ENCODE results near the gene USP26.
"Not testable (repeated sequence)": the region's sequence is repeated elsewhere in the genome, so short reads cannot be mapped to it uniquely, and the experiment has no call there.

The USP26 gene, protein sequence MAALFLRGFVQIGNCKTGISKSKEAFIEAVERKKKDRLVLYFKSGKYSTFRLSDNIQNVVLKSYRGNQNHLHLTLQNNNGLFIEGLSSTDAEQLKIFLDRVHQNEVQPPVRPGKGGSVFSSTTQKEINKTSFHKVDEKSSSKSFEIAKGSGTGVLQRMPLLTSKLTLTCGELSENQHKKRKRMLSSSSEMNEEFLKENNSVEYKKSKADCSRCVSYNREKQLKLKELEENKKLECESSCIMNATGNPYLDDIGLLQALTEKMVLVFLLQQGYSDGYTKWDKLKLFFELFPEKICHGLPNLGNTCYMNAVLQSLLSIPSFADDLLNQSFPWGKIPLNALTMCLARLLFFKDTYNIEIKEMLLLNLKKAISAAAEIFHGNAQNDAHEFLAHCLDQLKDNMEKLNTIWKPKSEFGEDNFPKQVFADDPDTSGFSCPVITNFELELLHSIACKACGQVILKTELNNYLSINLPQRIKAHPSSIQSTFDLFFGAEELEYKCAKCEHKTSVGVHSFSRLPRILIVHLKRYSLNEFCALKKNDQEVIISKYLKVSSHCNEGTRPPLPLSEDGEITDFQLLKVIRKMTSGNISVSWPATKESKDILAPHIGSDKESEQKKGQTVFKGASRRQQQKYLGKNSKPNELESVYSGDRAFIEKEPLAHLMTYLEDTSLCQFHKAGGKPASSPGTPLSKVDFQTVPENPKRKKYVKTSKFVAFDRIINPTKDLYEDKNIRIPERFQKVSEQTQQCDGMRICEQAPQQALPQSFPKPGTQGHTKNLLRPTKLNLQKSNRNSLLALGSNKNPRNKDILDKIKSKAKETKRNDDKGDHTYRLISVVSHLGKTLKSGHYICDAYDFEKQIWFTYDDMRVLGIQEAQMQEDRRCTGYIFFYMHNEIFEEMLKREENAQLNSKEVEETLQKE

DNA sequence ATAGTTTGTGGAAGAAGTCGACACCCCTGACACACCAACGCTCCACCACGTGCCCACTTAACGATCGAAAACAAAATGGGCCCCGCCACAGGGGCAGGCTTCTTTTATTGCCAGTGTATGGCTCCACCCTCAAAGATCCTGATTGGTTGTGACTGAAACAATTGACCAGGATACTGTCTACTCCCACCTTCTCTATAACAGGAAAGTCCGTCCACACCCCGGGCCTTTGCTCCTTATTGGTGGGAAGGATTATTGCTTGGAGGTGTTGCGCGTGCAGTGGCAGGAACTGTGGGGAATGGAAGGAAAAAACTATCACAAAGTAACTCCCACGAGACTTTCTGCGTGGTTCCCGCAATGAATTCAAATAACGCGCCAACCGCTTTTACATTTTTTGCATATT, at the start of gene USP26:
Gene USP26 (minus strand): TSS at position 79 of the 400 bp plus-strand sequence. CDS start 68,889 bp downstream, outside the sequence.
- no peak for DNase-seq (ENCODE audit: low read depth in 2 of 3, low spot score in 2 of 3)

DNA sequence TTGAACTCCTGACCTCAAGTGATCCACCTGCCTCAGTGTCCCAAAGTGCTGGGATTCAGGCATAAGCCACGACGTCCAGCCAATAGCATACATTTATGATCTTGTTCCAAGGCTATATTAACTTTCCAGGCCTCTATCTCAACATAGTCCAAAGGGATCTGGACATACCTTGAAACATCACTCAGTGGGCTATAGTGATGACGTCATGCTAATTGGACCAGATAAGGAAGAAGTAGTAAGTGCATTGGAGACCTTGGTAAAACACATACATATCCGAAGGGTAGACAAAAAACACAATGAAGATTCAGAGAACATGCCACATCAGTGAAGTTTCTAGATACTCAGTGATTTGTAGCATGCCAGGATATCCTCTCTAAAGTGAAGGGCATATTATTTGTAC, 37.4 kb upstream of the USP26 start:
- no peak for DNase-seq (ENCODE audit: low read depth in 2 of 3, low spot score in 2 of 3)

DNA sequence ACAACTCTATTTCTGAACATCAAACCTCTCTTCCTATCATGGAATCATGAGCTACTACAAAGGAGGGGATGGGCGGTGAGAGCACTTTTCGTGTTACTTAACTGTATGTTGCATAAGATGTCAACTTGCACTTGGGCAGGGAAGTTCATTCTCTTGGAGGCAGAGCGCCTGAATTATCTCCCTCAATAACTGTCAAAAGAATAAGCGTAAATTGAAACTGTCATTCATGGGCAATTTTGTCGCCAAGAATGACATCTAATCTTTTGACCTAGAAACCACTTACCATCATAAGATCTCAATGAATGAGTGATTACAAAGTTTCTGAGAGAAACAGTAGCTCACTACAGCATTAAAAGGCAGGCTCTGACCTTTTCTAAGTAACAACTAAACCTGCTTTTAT, 23.5 kb upstream of the USP26 start:
- DNase-seq (ENCODE audit: low read depth in 2 of 3, low spot score in 2 of 3): no peak

DNA sequence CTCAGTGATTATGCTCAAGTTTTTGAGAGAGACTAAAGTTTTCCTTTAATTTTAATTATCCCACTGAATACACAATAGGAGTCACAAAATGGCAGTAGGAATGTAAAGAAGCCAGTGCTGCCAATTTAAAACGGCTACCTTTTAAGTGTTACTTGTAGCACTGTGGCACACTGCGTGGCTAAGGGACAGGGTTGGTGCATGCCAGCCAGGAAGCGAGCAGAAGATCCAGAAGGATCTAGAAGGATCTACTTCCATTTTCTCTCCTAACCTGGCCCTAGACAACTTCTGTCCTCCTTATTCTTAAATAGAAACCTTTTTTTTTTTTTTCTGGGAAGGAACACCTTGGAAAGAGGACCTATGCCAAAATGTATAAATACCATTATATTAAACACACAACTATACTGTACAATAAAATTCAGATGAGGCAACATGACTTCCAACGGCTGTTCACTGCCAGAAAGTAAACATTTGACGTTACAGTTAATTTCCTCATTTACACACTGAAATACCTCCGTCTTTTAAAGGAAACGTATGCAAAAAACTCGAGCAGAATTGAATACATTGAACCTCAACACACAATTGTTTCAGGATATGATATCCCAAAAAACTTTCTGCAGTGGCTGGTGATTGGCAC, 2.7 kb downstream of the USP26 start:
- no peak for DNase-seq (ENCODE audit: low read depth in 2 of 3, low spot score in 2 of 3)

DNA sequence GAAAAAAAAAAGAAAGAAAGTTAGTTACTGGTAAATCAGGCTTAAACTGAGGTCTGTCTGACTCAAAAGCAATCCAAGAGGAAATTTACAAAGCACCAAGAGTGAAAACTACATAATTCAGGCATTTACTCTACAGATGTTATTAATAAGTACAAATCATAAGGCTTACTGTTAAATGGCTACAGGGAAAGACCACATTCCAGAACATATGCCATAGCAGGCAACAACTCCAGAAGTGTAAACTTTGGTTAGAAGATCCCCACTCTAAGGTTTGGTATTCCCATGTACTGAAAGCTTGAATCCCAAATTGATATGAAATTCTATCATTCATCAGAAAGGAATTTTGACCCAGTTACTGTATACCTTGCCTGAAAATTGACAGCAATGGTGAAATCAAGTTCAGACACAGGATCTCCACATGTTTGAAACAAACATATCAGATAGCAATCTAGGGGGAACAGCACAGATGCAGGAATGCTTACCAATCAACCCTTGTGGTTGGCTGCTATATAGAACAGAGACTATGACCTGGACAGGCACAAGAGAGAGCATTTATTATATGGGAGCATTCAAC, 6.6 kb downstream of the USP26 start:
- DNase-seq (ENCODE audit: low read depth in 2 of 3, low spot score in 2 of 3): no peak

DNA sequence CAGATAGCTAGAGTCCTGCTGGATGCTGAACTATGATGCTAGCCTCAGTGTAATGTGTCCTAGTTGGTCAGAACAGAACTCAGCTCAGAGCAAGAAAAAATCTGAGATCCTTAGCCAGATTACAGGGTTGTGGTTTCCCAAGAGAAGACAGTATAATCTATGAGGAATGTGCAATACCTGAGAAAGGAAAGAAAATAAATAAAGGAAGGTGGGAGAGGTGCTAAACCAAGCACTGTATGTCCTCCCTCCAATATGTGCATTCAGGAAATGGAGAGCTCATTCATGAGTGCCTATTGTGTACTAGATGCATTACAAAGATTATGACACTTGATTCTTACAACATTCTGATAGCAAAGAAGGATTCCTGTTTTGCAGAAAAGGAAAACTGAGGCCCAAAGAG, 7.5 kb downstream of the USP26 start:
- no peak for DNase-seq (ENCODE audit: low read depth in 2 of 3, low spot score in 2 of 3)

DNA sequence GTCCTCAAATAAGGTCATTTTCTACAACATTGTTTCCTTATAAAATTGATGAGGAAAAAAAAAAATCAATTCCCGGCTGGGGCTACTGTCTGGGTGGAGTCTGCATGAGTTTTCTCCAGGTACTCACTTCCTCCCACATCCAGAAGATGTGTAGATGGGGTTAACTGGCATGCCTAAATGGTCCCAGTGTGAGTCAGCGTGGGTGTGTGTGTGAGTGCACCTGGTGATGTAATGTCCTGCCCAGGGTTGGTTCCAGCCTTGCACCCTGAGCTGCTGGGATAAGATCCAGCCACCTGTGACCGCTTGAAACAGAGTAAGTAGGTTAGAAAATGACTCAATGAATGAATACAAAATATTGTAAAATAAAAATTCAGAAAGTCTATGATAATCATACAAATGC, 11.1 kb downstream of the USP26 start:
- DNase-seq (ENCODE audit: low read depth in 2 of 3, low spot score in 2 of 3): no peak

DNA sequence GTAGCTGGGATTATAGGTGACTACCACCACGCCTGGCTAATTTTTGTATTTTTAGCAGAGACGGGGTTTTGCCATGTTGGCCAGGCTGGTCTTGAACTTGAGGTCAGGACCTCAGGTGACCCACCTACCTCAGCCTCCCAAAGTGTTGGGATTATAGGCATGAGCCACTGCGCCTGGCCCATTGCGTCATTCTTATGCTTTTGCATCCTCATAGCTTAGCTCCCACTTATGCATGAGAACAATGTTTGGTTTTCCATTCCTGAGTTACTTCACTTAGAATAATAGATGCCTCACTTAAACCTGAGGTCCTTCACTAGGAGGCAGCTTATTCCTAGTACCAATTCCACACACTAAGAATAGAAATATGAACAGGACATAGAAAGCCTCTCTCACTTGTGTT, 11.9 kb downstream of the USP26 start:
- not testable (repeated sequence) for DNase-seq (ENCODE audit: low read depth in 2 of 3, low spot score in 2 of 3)

DNA sequence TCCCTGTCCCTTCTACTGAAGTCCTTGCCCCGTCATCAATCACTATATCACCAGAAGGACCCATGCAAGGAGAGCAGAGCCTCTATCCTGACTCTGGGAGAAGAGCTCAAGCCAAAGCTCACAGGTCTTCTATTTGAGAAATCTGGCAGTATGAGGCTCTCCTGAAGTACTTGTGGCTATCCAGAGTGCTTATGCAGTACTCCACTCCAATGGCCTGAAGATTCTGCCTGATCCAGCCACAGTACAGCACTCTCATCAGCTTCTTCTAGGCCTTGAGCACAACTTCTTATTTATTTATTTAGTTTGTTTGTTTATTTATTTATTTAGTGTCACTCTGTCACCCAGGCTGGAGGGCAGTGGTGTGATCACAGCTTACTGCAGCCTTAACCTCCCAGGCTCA, 13.0 kb downstream of the USP26 start:
- DNase-seq (ENCODE audit: low read depth in 2 of 3, low spot score in 2 of 3): no peak

DNA sequence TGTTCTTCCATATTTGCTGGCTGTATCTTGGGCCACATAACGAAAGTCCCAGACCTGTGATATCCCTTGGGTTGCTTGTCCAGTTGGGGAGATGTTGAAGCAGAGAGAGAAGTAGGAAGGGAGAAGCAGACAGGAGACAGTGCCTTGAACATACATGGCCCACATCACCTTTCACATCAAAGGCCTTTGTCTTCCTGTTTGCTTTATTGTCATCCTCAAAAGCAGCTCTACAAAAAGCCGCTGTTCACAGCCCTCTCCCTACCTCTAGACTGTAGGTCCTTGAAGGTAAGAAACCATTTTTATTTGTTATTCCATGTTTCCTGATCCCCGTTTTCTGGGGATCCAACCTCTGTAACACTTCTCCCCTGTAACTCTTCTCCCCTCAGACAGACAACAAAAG, 14.9 kb downstream of the USP26 start:
- DNase-seq (ENCODE audit: low read depth in 2 of 3, low spot score in 2 of 3): no peak

DNA sequence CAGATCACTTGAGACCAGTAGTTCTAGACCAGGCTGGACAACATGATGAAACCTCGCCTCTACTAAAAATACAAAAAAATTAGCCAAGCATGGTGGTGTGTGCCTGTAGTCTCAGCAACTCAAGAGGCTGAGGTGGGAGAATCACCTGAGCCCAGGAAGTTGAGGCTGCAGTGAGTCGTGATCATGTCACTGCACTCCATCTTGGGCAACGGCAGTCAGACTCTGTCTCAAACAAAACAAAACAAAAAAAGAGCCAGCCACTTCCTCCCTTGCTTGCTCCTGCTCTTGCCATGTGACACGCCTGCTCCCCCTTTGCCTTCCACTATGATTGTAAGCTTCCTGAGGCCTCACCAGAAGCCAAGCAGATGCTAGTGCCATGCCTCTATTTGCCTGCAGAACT, 19.1 kb downstream of the USP26 start:
- DNase-seq (ENCODE audit: low read depth in 2 of 3, low spot score in 2 of 3): not testable (repeated sequence)

DNA sequence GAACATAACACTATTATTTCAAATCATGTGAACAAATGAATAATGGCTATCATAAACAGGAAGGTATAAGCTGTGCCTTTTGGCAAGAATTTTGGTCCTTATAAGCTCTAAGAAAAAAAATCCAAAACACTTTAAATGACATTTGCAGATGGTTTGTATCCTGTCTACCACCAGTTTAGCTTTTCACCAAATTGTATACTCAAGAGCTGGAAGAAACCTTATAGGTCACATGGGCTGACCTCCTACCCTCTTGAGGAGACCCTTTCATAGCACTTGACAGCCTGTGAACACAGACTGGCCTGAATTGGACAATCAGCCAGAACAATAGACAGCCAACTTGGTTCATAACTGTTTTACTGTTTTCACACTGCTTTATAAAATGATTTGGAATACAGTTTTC, 24.3 kb downstream of the USP26 start:
- no peak for DNase-seq (ENCODE audit: low read depth in 2 of 3, low spot score in 2 of 3)

DNA sequence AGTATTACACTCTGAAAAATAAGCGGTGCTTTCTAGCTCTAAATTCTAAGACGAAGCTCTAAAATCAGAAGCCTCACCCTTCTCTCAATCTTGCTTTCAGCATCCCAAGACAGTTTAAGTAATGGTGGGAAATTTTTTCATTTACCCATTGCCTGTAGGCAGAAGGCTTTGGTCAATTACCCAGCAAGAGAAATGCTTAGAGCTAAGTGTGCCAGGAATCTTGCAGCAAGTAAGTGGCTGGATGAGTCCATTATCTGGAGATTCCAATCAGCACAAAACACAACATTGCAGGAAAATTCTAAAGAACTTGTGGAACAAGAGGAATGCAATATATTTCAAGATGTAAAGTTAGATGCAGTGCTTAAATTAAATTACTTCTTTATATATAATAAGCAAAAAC, 28.4 kb downstream of the USP26 start:
- no peak for DNase-seq (ENCODE audit: low read depth in 2 of 3, low spot score in 2 of 3)

DNA sequence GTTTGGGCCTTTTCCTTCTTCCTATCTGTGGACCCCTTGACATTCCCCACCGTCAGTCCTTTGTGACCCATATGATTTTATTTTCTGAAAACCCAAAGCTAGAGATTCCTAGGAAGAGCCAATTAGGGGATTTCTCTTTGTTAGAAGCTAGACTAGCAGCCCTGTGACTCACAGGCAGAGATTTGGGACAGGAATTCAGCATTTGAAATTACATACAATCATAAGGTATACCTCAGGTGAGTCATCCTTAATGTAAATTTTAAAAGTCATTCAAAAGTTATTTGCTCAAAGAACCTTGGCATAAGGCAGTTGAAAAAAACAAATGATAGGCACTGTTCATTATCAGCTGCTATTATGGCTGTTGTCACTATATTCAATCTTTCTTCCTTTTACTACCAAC, 40.6 kb downstream of the USP26 start:
- no peak for DNase-seq (ENCODE audit: low read depth in 2 of 3, low spot score in 2 of 3)

DNA sequence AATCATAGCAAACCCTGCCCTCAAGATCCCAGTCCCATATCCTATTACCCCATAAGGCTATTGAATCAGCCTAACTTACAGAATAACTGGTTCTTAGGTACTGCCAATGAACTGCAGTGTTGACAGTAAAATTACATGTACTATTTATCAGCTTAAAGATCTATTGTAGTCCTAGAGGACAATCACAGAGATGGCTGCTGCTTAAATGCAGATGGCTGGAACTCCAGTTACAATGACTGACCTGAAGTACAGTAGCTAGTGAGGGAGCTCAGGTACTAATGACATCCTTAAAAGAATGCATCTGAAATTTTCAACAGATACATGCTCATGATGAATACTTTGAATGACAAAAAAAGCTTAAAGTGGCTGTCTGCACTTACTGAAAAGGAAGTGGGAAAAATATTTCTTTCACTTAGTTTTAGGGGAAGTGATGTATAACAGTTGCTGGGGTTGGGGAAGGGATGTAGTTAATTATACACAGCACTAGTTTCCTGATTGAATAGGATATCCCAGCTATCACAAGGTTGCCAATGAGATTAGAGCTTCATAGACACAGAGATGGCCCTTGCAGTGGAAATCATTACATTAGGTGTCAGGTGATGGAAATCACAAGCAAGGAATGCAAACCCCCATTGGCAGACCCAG, 42.0 kb downstream of the USP26 start:
- no peak for DNase-seq (ENCODE audit: low read depth in 2 of 3, low spot score in 2 of 3)

DNA sequence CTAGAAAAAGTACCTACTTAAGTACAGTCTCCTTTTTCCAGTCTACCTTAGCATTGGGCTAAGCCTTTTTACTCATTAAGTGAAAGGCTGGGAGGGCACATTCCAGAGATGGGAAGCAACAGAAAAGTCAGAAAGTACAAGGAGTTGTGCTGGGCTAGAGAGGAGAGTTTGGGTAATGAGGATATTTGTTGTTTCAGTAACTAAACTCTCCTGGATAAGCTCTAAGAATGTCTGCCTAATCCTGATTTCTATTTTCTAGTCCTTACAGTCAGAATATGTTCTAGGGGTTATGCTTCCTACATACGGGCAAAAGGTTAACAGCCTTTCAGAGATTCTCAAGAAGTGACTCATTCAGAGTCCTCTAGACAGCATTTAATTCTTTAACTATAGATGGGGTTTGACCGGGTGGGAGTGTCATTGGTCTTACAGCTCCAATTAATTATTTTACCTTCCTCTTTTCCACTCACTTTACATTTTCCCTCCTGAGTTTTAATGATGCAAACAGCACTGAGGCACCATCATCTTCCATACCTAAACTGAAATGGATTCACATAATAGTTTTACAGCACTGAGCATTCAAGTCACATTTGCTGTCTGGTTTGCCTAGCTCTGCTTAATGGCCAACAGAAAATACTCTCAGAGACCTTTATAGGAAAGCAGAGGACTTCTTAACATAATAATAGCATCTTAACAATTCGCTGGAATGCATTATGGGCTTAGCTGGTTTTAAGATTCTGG, 42.9 kb downstream of the USP26 start:
- DNase-seq (ENCODE audit: low read depth in 2 of 3, low spot score in 2 of 3): no peak

DNA sequence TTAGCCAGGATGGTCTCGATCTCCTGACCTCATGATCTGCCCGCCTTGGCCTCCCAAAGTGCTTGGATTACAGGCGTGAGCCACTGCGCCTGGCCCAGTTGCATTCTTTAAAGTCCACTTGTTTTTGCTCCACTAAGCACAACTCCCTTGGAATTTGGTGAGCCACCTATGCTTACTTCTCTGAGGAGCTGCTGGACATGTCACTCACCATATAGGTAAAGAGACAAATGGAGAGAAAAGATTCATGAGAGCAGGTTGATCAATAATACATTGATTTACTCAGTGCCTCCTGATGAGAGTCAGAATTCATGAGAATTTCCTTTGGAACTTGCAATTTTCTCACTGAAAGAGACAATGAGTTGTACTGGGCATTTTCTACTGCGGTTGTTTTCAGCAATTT, 48.2 kb downstream of the USP26 start:
- DNase-seq (ENCODE audit: low read depth in 2 of 3, low spot score in 2 of 3): no peak

DNA sequence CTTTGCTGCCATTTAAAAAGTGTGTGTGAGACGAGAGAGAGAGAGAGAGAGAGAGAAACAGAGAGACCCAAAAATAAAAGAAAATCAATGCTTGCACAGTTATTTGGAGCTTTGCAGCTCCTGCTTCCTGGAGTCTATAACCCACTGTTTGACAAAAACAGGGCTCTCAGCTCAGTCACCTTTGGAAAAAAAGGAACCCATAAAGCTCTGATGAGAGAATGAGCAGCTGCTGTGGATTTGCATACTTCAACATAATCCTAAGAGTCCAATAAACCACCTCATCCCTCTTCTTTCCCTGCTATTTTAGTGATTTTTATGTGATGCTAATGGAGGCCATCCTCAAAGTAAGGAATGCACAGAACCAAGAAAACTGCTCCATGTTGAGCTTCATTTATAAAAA, 50.3 kb downstream of the USP26 start:
- no peak for DNase-seq (ENCODE audit: low read depth in 2 of 3, low spot score in 2 of 3)

DNA sequence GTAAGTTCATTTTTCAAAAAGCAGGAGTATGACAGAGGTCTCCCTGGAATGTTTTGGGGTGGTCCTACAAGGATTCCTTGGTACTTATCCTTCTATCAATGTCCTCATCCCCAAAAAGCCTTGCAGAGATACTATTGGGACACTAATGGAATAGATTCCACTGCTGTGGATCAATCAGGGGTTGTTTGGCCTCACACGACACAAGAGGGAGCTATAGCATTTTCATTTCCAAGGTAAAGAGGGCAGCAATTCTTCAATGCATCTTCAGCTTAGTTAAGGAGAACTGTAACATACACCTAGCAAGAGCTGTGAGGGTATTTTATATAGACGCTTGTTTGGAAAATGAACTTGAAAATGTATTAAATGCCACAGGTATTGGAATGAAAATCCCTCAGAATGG, 50.9 kb downstream of the USP26 start:
- no peak for DNase-seq (ENCODE audit: low read depth in 2 of 3, low spot score in 2 of 3)

DNA sequence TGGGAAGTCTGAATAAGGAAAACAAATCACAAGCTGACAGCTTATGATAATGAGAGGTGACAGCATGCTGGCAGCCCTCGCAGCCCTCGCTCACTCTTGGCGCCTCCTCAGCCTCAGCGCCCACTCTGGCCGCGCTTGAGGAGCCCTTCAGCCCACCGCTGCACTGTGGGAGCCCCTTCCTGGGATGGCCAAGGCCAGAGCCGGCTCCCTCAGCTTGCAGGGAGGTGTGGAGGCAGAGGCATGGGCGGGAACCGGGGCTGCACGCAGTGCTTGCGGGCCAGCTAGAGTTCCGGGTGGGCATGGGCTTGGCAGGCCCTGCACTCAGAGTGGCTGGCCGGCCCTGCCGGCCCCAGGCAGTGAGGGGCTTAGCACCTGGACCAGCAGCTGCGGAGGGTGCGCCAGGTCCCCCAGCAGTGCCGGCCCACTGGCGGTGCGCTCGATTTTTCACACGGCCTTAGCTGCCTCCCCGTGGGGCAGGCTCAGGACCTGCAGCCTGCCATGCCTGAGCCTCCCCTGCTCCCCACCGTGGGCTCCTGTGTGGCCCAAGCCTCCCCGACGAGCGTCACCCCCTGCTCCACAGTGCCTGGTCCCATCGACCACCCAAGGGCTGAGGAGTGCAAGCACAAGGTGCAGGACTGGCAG, 52.6 kb downstream of the USP26 start:
- not testable (repeated sequence) for DNase-seq (ENCODE audit: low read depth in 2 of 3, low spot score in 2 of 3)

Measured in activated CD8-positive, alpha-beta memory T cell treated with anti-CD3 and anti-CD28 coated beads for 48 hours (primary cell).